CD4-positive, alpha-beta T cell (primary cell): ENCODE measurements around the gene CETP. TPM values are rescaled to one million over a fixed set of nuclear protein-coding genes. Genes with fewer than 3 reads are reported as not detected.
"Not testable (repeated sequence)": the region's sequence is repeated elsewhere in the genome, so short reads cannot be mapped to it uniquely, and the experiment has no call there.

ENCODE experiments used
- ATAC-seq: fragments of 200-7000 bp; cut with Tn5 transposase; one replicate; pipeline ENCODE4 v1.10.0; 2022; ENCODE audit warnings: mild to moderate bottlenecking; ENCODE audit not compliant: poor library complexity
- CTCF ChIA-PET: fragments of 350-600 bp; sonication (Branson Sonifier 250); formaldehyde crosslinking; loops from one replicate; lab custom pipeline; 2021; ENCODE audit warnings: antibody characterized with exemption, inconsistent platforms; lab: Charles Lee
- POLR2A ChIA-PET: fragments of 350-600 bp; sonication (Branson Sonifier 250); formaldehyde crosslinking; loops from one replicate; lab custom pipeline; 2021; ENCODE audit warnings: antibody characterized with exemption, inconsistent platforms; lab: Charles Lee
- DNase-seq, 14 experiments: peaks; one replicate each; pipeline ENCODE4 v3.0.0-alpha.2; 2013 to 2020; ENCODE audit warnings: mixed read lengths in 2 of 14
- H3K27ac ChIP-seq, 2 donors: one replicate each; pipeline versions ENCODE4 v1.5.1 to v1.7.0; 2013; ENCODE audit warnings: low read length in 2 of 2, low read depth in 1 of 2, mild to moderate bottlenecking in 1 of 2
- H3K27me3 ChIP-seq, 2 experiments: 1 replicate in 1 of 2; 2 replicates in 1 of 2; pipeline versions ENCODE4 v1.6.1 to v1.7.0; 2013; ENCODE audit warnings: low read length in 2 of 2, control low read depth in 1 of 2, mild to moderate bottlenecking in 1 of 2, moderate library complexity in 1 of 2; ENCODE audit not compliant: insufficient read depth in 2 of 2, control insufficient read depth in 1 of 2
- H3K36me3 ChIP-seq: one replicate; pipeline ENCODE4 v1.6.1; 2013; ENCODE audit warnings: low read length, control low read depth; ENCODE audit not compliant: insufficient read depth
- H3K4me1 ChIP-seq: one replicate; pipeline ENCODE4 v1.6.1; 2013; ENCODE audit warnings: low read length, control low read depth; ENCODE audit not compliant: insufficient read depth
- H3K4me3 ChIP-seq: one replicate; pipeline ENCODE4 v1.5.1; 2013; ENCODE audit warnings: mild to moderate bottlenecking, low read length, moderate library complexity
- H3K9me3 ChIP-seq, 2 experiments: 1 replicate in 1 of 2; 2 replicates in 1 of 2; pipeline versions ENCODE4 v1.6.1 to v1.7.0; 2013; ENCODE audit warnings: low read length in 2 of 2, mild to moderate bottlenecking in 2 of 2, control low read depth in 1 of 2, moderate library complexity in 1 of 2; ENCODE audit not compliant: control insufficient read depth in 1 of 2, insufficient read depth in 1 of 2
- H3K27ac Mint-ChIP-seq: one replicate; pipeline ENCODE4 v1.8.0; 2020; ENCODE audit warnings: mixed read lengths
- H3K27me3 Mint-ChIP-seq: one replicate; pipeline ENCODE4 v1.8.0; 2021; ENCODE audit warnings: mixed read lengths
- H3K36me3 Mint-ChIP-seq: one replicate; pipeline ENCODE4 v1.8.0; 2021; ENCODE audit warnings: low read depth, mixed read lengths
- H3K4me1 Mint-ChIP-seq: one replicate; pipeline ENCODE4 v1.8.0; 2021; ENCODE audit warnings: low read depth, mixed read lengths
- H3K4me3 Mint-ChIP-seq: one replicate; pipeline ENCODE4 v1.8.0; 2020; ENCODE audit warnings: mild to moderate bottlenecking, mixed read lengths
- H3K9me3 Mint-ChIP-seq: one replicate; pipeline ENCODE4 v1.8.0; 2020; ENCODE audit warnings: mixed read lengths
- intact Hi-C, 2 experiments: fragments of 100-400 bp; cut with DNase I in 1 of 2; cut with micrococcal nuclease in 1 of 2; formaldehyde crosslinking; loops; one replicate each; pipeline versions ENCODE4 v1.15.1 to v1.9.0; 2023 to 2025; cut with DNase I, micrococcal nuclease
- total RNA-seq, 174 experiments: library from RNA in 2 of 174; stranded (reverse) in 2 of 174; gene quantifications; one replicate each; pipeline ENCODE4 v1.2.3 and lab custom pipeline; 2021 to 2026
- TF ChIP-seq, protein P1 (sequence below): fragments of 200-600 bp; IDR thresholded peaks from one replicate; pipeline ENCODE4 v1.8.0; 2022; ENCODE audit warnings: antibody characterized with exemption, mild to moderate bottlenecking

CETP gene
- total RNA-seq, 2 experiments from 2014 or later = not detected

DNA sequence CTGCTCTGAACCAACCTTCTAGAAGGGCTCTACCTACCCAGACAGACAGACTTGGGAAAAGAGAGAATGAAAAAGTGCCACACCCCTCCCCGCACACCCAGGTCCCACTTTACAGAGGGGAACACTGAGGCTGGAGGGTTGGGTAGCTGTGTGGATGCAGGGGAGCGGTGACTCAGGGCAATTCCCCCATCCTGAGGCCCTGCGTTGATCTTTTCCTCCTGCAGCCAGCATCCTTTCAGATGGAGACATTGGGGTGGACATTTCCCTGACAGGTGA lies 10.0 kb downstream of the CETP start:
- peaks cover 41% of the 10 kb centered on the region for H3K4me1 Mint-ChIP-seq
- no peak overlapping the region for H3K4me3 Mint-ChIP-seq
- Histone ChIP-seq H3K4me1 (peaks cover 29% of the 10 kb centered on the region), H3K9me3 (no peaks in the 10 kb centered on the region), H3K36me3 (no peaks in the 10 kb centered on the region), H3K27ac (no peak overlapping the region), H3K27me3 (no peaks in the 10 kb centered on the region), H3K4me3 (no peak overlapping the region)
- no peak overlapping the region for H3K27ac Mint-ChIP-seq
- intact Hi-C loops = no loop called here
- ATAC-seq (no peak), DNase-seq (no peak)
- H3K36me3 Mint-ChIP-seq = no peaks in the 10 kb centered on the region
- POLR2A ChIA-PET = no interaction called here
- no peaks in the 10 kb centered on the region for H3K9me3 Mint-ChIP-seq
- CTCF ChIA-PET = no interaction called here
- no peaks in the 10 kb centered on the region for H3K27me3 Mint-ChIP-seq
- TF ChIP-seq, protein P1, sequence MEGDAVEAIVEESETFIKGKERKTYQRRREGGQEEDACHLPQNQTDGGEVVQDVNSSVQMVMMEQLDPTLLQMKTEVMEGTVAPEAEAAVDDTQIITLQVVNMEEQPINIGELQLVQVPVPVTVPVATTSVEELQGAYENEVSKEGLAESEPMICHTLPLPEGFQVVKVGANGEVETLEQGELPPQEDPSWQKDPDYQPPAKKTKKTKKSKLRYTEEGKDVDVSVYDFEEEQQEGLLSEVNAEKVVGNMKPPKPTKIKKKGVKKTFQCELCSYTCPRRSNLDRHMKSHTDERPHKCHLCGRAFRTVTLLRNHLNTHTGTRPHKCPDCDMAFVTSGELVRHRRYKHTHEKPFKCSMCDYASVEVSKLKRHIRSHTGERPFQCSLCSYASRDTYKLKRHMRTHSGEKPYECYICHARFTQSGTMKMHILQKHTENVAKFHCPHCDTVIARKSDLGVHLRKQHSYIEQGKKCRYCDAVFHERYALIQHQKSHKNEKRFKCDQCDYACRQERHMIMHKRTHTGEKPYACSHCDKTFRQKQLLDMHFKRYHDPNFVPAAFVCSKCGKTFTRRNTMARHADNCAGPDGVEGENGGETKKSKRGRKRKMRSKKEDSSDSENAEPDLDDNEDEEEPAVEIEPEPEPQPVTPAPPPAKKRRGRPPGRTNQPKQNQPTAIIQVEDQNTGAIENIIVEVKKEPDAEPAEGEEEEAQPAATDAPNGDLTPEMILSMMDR = no peak

DNA sequence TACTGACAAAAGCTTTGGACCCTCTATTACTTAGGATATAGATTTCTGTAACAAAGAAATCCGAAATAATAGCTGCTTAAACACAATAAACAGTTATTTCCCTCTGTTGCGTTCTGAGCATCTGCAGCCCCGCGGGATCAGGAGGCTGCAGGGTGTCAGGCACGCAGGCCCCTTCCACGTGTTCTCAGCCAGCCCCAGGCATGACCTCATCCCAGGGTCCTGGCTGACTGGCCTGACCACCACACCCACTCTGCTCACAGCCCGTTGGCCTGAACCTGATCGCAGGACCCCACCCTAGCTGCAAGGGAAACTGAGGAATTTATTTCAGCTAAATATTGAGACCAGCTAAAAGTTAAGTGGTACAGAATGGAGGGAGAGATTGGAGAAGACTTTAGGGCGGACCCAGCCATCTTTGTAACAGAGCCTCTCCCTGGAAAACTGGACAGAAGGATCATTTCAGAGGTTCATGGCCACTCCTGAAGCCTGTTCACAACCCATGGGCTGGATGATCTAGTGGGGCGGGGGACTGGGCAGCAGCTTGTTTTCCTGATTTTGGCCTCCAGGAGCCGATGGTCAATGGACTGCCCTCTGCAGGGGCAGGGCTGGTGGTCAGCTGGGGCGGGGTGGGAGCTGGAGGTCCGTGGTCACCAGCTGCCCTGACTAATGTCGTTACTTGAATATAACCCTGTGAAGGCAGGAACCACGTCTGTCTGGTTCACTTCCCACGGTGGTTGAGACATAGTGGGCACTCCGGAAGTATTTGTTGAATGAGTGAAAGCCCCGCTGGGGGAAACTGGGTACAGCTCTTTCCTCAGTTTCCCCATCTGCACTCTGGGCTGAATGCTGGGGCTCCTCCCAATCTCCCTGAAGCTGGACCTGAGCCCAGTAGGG lies 10.9 kb downstream of the CETP start:
- ChIA-PET POLR2A (interaction anchor here (1.1 kb wide), 1 partner anchor 41 kb away, joined by 3 read pairs; the partner anchor contains the start of gene HERPUD1), CTCF (no interaction called here)
- DNase-seq = no peak
- peaks cover 29% of the 10 kb centered on the region for H3K4me1 ChIP-seq
- no peaks in the 10 kb centered on the region for H3K9me3 Mint-ChIP-seq
- H3K4me1 Mint-ChIP-seq = peaks cover 42% of the 10 kb centered on the region
- no peaks in the 10 kb centered on the region for H3K27me3 Mint-ChIP-seq
- no peak overlapping the region for H3K27ac ChIP-seq
- no peak overlapping the region for H3K27ac Mint-ChIP-seq
- H3K4me3 Mint-ChIP-seq = no peak overlapping the region
- no peaks in the 10 kb centered on the region for H3K9me3 ChIP-seq
- H3K27me3 ChIP-seq = no peaks in the 10 kb centered on the region
- no peak for ATAC-seq
- H3K36me3 Mint-ChIP-seq = no peaks in the 10 kb centered on the region
- TF ChIP-seq, protein P1 = no peak
- H3K4me3 ChIP-seq = no peak overlapping the region
- intact Hi-C loops = no loop called here
- H3K36me3 ChIP-seq = no peaks in the 10 kb centered on the region

DNA sequence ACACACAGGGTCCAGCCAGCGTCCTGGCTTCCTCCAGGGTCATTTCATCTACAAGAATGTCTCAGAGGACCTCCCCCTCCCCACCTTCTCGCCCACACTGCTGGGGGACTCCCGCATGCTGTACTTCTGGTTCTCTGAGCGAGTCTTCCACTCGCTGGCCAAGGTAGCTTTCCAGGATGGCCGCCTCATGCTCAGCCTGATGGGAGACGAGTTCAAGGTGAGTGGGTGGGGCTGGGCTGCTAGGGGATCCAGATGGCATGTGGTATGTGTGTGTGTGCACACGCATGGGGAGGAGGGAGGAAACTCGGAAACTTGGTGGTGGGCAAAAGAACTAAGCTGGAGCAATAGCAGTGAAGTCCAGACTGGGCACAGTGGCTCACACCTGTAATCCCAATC lies 11.5 kb downstream of the CETP start:
- peaks cover 42% of the 10 kb centered on the region for H3K4me1 Mint-ChIP-seq
- Histone ChIP-seq H3K4me3 (no peak overlapping the region), H3K27me3 (no peaks in the 10 kb centered on the region), H3K27ac (no peak overlapping the region), H3K36me3 (no peaks in the 10 kb centered on the region), H3K4me1 (peaks cover 29% of the 10 kb centered on the region), H3K9me3 (no peaks in the 10 kb centered on the region)
- H3K4me3 Mint-ChIP-seq = no peak overlapping the region
- no peaks in the 10 kb centered on the region for H3K27me3 Mint-ChIP-seq
- intact Hi-C loops = no loop called here
- ATAC-seq (no peak), DNase-seq (no peak)
- TF ChIP-seq, protein P1 = no peak
- ChIA-PET POLR2A (interaction anchor here (1.1 kb wide), 1 partner anchor 42 kb away, joined by 3 read pairs; the partner anchor contains the start of gene HERPUD1), CTCF (no interaction called here)
- no peak overlapping the region for H3K27ac Mint-ChIP-seq
- H3K9me3 Mint-ChIP-seq = no peaks in the 10 kb centered on the region
- H3K36me3 Mint-ChIP-seq = no peaks in the 10 kb centered on the region

DNA sequence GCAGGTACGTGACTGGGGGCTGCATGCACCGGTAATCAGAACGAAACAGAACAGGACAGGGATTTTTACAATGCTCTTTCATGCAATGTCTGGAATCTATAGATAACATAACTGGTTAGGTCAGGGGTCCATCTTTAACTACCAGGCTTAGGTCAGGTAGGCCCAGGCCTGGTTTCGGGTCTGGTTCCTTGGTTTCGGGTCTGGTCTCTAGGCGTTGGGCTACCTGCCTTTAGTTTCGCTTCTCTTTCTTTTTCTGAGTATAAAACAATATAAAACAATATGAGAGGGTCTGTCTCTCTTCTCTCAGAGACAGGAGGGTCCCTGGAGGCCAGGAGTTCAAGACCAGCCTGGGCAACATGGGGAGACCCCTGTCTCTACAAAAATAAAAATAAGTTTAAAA lies 12.1 kb downstream of the CETP start:
- ATAC-seq, CTCF ChIA-PET, H3K9me3 ChIP-seq, H3K27ac Mint-ChIP-seq, H3K27me3 ChIP-seq, H3K36me3 ChIP-seq, H3K27ac ChIP-seq, DNase-seq, H3K36me3 Mint-ChIP-seq, H3K4me3 Mint-ChIP-seq, H3K9me3 Mint-ChIP-seq, H3K27me3 Mint-ChIP-seq, intact Hi-C loops, H3K4me3 ChIP-seq: not testable (repeated sequence)
- peaks cover 29% of the 10 kb centered on the region for H3K4me1 ChIP-seq
- peaks cover 42% of the 10 kb centered on the region for H3K4me1 Mint-ChIP-seq
- POLR2A ChIA-PET = interaction anchor here (0.7 kb wide), 1 partner anchor 10 kb away, joined by 4 read pairs; no protein-coding TSS in a partner anchor
